Activated T-cell treated with anti-CD3 and anti-CD28 coated beads for 48 hours (primary cell): Measurements from ENCODE around the gene HEG1.

ENCODE experiments used
- DNase-seq: peaks from one replicate; pipeline ENCODE4 v3.0.0-alpha.2; 2020; ENCODE audit warnings: low read depth

The HEG1 gene

DNA sequence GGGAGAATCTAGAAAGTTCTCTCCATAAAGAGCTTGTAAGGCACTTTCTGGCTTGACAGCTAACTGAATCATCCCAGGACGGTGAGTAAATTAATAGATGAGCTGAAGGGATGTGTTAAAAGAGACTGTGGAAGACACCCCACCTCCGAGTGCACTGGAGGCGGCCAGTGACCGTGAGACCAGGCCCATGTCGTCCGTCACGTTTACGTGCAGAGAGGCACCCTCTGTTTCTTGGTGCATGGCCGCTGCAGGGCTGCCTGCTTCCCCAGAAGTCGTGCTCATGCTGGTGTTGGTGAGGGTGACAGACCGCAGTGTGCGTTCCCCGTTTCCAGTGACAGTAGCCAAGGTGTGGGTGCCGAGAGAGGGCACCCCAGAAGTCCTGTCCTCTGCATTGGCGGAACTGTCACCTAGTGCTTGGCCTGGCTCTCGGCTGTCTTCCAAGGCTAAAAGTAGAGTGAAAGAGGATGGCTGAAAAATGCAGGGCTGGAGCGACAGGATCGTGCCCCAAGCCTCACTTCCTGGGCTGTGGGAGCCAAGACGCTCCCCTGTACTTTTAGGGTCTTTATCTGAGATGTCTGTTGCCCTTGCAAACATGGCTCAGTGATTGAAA, 41.1 kb downstream of the HEG1 start:
- DNase-seq, result no peak

DNA sequence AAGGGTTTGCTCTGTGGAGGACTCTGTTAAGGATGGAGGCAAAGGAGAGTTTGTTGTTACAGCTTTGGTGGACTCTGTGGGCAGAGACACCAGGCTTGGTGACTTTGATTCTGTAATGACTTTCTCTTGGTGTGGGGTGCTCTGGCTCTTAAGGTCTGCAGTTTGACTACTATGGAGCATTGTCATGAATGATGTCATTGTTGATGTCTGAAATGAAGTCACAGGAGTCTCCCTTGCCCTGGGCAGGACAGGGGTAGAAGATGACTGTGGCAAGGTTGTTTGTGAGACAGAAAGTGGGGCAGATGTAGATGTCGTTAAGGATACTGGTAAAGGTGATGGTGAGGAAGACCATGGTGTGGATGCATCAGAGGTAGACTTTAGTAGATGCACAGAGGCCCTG, 42.7 kb downstream of the HEG1 start:
- no peak for DNase-seq

DNA sequence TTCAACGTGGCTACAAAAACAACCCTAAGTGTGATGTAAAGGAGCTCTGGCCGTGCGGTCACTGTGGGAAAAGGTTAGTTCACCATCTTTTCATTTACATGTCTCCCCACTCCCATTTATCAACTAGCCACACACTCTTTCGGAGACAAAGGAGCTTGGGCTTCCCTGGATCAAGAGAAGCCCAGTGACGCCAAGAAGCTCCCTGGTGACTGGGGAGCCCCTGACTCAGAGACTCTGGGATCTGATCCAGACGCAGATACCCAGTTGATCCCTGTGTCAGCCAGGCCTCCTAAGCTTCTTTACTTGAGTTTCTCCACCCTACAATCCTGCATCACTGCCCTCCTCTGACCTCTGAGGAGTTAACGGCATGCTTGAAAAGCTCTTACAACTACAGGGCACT, 43.9 kb downstream of the HEG1 start:
- no peak for DNase-seq

DNA sequence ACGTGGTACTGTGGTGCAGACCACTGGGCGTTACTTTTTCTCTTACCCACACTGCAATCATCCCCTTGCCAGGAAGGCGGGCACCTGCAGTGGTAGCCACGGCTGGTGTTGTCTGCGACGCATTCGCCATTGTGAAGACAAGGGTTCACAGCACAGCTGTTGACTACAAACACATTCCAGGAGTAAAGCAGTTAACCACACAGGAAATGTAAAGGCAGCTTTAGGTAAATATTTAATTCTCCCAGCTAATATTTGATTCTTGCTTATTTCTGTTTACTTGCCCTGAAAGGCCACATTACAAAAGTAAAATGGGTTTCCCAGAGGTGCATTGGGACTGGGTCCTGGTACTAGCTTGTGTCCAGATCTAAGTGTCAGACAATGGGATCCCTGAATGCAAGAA, 45.4 kb downstream of the HEG1 start:
- DNase-seq, result no peak

DNA sequence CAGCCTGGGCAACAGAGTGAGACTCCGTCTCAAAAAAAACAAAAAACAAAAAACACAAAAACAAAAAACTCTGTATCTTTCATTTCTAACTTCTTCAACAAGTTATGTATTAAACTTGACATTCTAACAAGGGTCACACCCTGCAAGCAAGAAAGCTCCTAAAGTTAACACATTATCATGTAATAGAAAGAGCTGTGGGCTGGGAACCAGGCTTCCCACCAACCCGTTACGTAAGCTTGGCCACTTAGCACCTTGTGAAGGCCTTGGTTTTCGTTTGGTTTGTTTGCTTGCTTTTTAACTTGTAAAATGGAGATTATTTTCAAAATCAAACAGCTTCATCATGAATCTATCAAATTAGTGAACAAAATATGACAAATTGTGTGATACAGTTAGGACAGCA, 47.0 kb downstream of the HEG1 start:
- DNase-seq, result no peak

DNA sequence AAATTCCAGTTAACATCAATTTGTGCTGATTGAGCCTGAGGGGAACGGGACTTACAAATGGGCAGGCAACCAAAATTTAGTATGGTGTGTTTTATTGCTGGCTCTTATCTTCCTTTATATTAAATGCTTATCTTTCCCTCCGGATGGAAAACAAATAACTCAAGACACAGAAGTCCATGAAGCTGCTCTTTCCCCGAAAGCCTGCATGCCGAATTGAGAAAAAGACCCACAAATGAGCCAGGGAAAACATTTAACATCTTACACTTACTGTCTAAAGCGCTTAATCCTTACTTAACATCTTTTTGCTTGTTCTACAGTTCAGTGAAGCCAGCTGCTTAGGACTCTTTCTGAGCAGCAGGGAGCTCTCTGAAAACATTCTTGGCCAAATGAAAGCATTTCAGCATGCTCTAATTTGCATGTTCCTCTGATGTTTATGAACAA, 49.5 kb downstream of the HEG1 start:
- DNase-seq, result no peak

DNA sequence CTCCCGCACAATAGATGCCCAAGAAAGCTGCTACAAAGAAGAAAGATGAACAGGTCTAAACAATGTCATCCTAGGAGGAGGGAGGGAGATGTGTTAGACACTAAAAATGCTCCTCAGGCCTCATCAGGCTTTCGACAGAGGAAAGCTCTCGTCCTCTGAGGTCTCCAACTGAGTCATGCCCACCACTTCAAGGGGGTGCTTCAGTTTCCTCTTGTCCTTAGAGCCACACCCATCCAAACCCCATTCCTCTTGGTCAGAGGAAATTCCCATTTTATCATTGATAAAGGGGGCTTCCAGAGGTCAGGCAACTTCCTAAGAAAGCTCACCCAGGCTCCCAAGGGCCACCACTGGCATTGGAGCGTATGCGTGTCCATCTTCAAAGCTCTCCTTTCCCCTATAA, 50.1 kb downstream of the HEG1 start:
- DNase-seq, result no peak

DNA sequence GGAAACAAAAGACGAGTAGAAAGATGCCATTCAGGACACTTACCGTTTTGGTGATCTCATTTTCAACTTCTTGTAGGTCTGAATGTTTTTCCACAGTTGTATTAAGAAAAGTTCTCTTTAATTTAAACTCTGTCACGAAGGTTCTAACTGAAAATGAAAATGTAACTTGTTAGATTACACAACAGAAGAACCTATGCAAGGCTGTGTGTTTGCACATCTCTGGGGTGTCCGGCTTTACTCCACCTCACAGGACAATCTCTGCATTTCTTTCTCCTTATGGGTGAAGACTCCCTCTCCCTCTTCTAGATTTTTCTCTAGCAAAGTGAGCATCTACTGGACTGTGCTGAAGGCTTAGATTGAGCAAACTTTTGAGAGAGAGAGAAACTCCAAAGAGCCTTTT, 50.6 kb downstream of the HEG1 start:
- no peak for DNase-seq

DNA sequence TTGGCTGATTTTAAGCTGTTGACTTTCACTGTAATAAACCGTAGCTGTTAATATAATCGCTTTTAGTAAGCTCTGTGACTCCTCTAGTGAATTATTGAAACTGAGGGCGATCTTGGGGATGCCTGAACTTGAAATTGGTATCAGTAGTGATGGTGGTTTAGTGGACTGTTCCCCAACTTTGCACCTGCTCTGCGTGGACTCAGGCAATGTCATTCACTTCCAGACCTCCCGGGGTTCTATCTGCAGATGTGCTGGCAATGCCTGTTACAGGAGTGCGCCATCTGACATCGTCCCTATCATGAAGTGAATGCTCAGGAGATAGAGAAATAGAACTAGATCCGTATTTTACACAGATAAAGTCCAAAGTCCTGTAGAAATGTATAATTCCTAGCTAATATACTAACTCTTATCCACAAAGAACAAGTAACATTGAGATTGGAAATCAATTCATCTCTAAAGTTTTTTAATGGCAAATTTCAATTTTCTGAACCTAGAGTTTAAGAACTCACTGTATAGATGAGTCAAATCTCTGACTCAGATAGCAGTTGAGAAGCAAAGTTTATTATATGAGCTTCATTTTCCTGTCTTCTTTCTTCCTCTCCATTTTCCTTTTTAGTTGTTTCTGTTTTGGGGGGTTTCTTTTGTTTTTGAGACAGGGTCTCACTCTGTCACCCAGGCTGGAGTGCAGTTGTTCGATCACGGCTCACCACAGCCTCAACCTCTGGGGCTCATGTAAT, 51.8 kb downstream of the HEG1 start:
- DNase-seq, result no peak

DNA sequence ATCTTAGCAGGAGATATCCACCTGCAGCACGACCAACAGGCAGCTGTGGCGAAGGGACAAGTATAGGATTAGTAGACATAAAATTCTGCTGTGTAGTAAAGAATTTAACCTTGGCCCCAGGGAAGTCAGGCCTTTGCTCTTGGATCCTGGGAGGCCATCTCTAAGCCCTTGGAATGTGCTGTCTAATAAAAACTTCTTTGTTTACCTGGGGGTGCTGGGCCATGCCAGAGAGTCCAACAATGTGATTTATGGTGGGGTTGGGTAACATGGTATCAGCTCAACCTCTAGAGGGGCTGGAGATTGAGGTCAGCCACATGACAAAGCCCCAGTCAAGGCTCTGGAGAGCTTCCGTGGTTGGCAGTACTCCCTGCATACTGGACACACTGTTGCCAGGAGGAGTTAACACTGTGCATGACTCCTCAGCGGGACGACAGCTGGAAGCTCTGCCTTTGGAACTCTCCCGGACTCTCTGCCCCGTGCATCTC, 52.4 kb downstream of the HEG1 start:
- DNase-seq, result no peak

DNA sequence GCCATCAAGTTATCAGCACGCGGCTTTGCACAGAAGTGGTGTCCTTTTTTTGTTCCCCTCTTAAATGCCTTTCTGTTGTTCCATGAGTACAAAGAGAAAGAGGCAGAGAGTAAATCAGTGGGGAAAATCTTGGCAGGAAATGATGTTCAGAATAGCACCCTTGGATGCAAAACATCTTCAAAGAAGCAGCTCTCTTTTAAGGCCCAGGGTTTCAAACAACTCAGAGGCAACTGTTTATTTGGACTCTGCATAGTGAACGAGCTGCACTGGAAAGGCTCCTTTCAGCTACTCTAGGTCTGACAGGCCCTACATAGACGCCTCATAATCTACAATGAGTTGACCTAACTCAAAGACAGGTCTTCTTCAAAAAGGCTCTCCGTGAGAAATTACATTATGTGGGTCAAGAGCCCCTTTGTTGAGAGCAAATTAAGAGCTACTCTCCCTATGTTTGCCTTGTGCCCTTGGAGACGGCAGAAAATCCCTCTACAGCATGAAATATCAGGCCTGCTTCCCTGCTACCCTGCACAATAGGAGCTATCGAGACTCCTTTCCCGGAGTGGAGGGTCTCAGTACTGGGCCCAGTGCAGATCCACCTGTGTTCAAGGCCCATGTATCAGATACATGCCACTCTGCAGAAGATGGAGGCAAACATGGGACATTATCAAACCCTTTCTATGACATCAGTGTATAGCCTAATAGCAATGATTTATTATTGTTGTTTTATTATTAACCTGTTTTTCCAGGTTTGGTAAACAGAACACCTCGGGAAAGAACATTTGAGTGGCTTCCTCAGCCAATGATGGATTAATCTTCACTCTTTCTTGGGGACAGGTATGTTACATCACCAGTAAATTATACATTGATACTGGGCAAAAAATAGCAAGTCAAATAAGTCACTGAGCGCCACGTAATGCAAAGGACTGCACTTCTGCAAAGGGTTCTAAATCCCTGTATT, 53.1 kb downstream of the HEG1 start:
- DNase-seq, result no peak

GRCh38 chr3:125001557-125002413, 54.0 kb downstream of the HEG1 start:
- DNase-seq, result no peak

DNA sequence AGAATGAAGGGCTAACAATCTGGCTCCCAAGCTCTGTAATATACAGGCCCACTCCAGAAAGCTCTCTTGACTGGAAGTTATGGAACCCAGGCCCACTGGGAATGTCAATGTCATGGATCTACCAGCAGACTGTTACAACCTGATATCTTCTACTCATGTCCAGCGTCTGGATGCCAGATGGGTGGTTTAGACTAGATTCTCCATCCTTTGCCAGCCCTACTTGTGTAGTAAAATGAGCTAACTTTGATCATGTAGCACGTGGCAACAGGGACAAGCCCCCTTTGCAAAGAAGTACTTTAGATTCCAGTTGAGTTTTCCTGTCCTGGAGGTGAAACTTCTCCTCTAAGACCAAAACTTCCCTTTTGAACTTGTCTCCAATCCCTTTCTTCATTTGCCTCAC, 55.1 kb downstream of the HEG1 start:
- DNase-seq, result no peak

GRCh38 chr3:124999897-125000435, 55.8 kb downstream of the HEG1 start:
- no peak for DNase-seq

- DNase-seq, result no peak
Measured at GRCh38 chr3:124999317-124999716, 56.5 kb downstream of the HEG1 start.

GRCh38 chr3:124998247-124998630, 57.6 kb downstream of the HEG1 start:
- DNase-seq, result no peak

DNA sequence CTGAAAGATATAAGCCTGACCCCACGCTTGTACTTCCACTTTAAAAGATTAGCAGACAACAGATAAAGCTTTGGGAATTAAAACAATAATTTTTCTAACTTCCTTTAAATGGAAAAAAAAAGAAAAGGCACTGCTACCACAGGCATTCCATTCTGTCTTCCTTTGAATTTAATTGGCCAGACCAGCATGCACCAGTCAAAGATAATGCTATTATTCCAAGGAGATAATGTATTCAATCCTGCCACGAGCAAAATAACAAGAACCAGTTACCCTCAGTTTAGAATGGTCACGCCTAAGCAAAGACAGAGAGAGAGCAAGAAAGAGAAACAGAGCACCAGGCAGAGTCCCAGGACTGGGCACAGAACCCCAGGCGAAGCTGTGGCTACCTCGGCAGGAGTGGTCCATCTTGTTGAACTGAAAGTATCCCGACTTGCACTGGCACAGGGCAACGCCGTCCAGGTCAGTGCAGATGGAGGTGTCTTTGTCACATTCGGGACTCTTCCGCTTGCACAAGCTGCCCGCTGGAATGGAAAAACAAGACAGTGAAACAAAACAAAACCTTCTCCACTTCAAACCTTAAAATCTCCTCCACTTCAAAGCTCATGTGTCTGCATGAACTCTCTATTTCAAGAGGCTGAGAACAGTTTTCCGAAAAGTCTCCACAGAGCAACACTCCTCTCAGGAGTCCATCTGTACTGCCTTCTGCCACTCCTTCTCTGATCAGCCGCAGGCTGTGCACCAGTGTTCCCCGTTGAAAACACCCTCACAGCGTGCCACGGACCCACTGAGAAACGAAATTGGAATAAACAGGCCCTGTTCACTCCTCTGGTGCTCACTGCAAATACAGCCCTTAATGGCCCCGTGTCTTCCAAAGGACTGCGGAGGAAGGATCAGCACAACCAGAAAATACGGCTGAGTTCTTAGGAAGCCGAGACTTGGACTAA, 58.2 kb downstream of the HEG1 start:
- no peak for DNase-seq

GRCh38 chr3:124995460-124995994, 60.3 kb downstream of the HEG1 start:
- peak; percentile 5 for DNase-seq

- no peak for DNase-seq
Measured at GRCh38 chr3:124993466-124993865, 62.3 kb downstream of the HEG1 start.

DNA sequence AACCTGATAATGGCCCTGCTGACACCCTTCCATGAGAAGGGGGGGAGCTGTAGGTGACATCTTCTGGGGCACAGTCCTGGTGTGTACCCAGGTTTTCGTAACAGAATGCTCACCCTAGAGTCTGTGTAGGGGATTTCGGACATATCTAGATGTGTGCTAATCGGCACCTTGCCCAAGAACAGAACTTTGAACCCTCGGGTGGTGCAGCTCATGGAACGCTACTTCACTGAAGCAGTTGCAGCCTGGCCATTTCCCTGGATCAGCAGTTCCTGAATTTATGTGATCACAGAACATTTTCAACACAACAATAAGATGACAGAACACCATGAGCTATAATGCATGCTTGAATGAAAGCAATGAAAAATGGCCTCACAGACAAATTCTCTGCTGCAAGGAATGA, 63.8 kb downstream of the HEG1 start:
- DNase-seq, result no peak
